Measurements from ENCODE around the gene IDUA.

GRCh38 chr4:1038948-1039492 lies 52.2 kb downstream of the IDUA start:
- TF ChIP-seq CTCF (IDR thresholded peaks at IDR 0.05) (no peak), EP300 (IDR thresholded peaks at IDR 0.05) (no peak), POLR2AphosphoS5 (IDR thresholded peaks at IDR 0.05) (no peak), POLR2A (IDR thresholded peaks at IDR 0.05) (no peak)
